Trophoblast cell (in vitro differentiated cells and primary cell): ENCODE results near the gene ZNF891.

Experiments
- DNase-seq, 2 donors: peaks; one replicate each; pipeline ENCODE4 v3.0.0-alpha.2; 2016
- H2AFZ ChIP-seq: 2 replicates; pipeline ENCODE4 v1.6.1; 2013; ENCODE audit warnings: low read length, moderate library complexity, mild to moderate bottlenecking; ENCODE audit not compliant: insufficient read depth, poor library complexity
- H2AK5ac ChIP-seq: 2 replicates; pipeline ENCODE4 v1.6.1; 2013; ENCODE audit warnings: mild to moderate bottlenecking, low read length
- H2BK120ac ChIP-seq: 2 replicates; pipeline ENCODE4 v1.6.1; 2013; ENCODE audit warnings: low read length, mild to moderate bottlenecking, moderate library complexity; ENCODE audit not compliant: insufficient read depth, poor library complexity
- H2BK12ac ChIP-seq: 2 replicates; pipeline ENCODE4 v1.6.1; 2013; ENCODE audit warnings: mild to moderate bottlenecking, low read length, moderate library complexity
- H2BK5ac ChIP-seq: 2 replicates; pipeline ENCODE4 v1.6.1; 2013; ENCODE audit warnings: low read length, low read depth, moderate library complexity, mild to moderate bottlenecking; ENCODE audit not compliant: poor library complexity
- H3K14ac ChIP-seq: 2 replicates; pipeline ENCODE4 v1.6.1; 2013; ENCODE audit warnings: mild to moderate bottlenecking, low read length
- H3K18ac ChIP-seq: 2 replicates; pipeline ENCODE4 v1.6.1; 2013; ENCODE audit warnings: mild to moderate bottlenecking, low read length
- H3K23ac ChIP-seq: 2 replicates; pipeline ENCODE4 v1.6.1; 2013; ENCODE audit warnings: low read length
- H3K27ac ChIP-seq: 2 replicates; pipeline ENCODE4 v1.5.1; 2013; ENCODE audit warnings: low read depth, mild to moderate bottlenecking, inconsistent platforms, low read length, moderate library complexity
- H3K27me3 ChIP-seq: 2 replicates; pipeline ENCODE4 v1.6.1; 2013; ENCODE audit warnings: inconsistent platforms, mild to moderate bottlenecking, low read length, moderate library complexity; ENCODE audit not compliant: insufficient read depth
- H3K36me3 ChIP-seq, 2 experiments: 1 replicate in 1 of 2; 2 replicates in 1 of 2; pipeline ENCODE4 v1.6.1; 2013; ENCODE audit warnings: low read length in 2 of 2, mild to moderate bottlenecking in 2 of 2, moderate library complexity in 1 of 2; ENCODE audit not compliant: insufficient read depth in 2 of 2, control insufficient read depth in 1 of 2
- H3K4ac ChIP-seq: 2 replicates; pipeline ENCODE4 v1.6.1; 2013; ENCODE audit warnings: low read depth, mild to moderate bottlenecking, low read length, moderate library complexity
- H3K4me1 ChIP-seq, 2 experiments: 1 replicate in 1 of 2; 2 replicates in 1 of 2; pipeline ENCODE4 v1.6.1; 2013; ENCODE audit warnings: low read length in 2 of 2, mild to moderate bottlenecking in 2 of 2, moderate library complexity in 1 of 2; ENCODE audit not compliant: insufficient read depth in 2 of 2, control insufficient read depth in 1 of 2
- H3K4me2 ChIP-seq: 2 replicates; pipeline ENCODE4 v1.6.1; 2013; ENCODE audit warnings: inconsistent platforms, mild to moderate bottlenecking, low read length, moderate library complexity
- H3K4me3 ChIP-seq: 2 replicates; pipeline ENCODE4 v1.5.1; 2013; ENCODE audit warnings: mild to moderate bottlenecking, low read depth, low read length, inconsistent platforms
- H3K79me1 ChIP-seq: one replicate; pipeline ENCODE4 v1.6.1; 2013; ENCODE audit warnings: low read length
- H3K79me2 ChIP-seq: 2 replicates; pipeline ENCODE4 v1.6.1; 2013; ENCODE audit warnings: low read length, mild to moderate bottlenecking; ENCODE audit not compliant: control insufficient read depth, insufficient read depth, poor library complexity
- H3K9ac ChIP-seq: 2 replicates; pipeline ENCODE4 v1.6.1; 2013; ENCODE audit warnings: mild to moderate bottlenecking, low read length
- H3K9me3 ChIP-seq: 2 replicates; pipeline ENCODE4 v1.6.1; 2013; ENCODE audit warnings: low read depth, mild to moderate bottlenecking, control low read depth, inconsistent platforms, low read length; ENCODE audit not compliant: insufficient read depth
- H4K12ac ChIP-seq: 2 replicates; pipeline ENCODE4 v1.6.1; 2013; ENCODE audit warnings: low read depth, mild to moderate bottlenecking, low read length, moderate library complexity
- H4K8ac ChIP-seq: 2 replicates; pipeline ENCODE4 v1.6.1; 2013; ENCODE audit warnings: low read depth, mild to moderate bottlenecking, low read length, moderate library complexity
- H4K91ac ChIP-seq: one replicate; pipeline ENCODE4 v1.6.1; 2013; ENCODE audit warnings: low read depth, mild to moderate bottlenecking, low read length, moderate library complexity
- WGBS: extraction: QIAGEN DNeasy Blood & Tissue Kit; methylation state at CpG from one replicate; pipeline ENCODE4 v1.1.7; 2013; ENCODE audit warnings: missing lambda C conversion rate; ENCODE audit not compliant: insufficient read length, insufficient coverage; ENCODE audit errors: extremely low coverage; 5-methylcytosine and 5-hydroxymethylcytosine counted together

Gene ZNF891

GRCh38 chr12:133063556-133063955 is 66.5 kb downstream of the ZNF891 start:
- Histone ChIP-seq H3K4ac (no peak overlapping the region), H3K4me3 (no peak overlapping the region), H3K36me3 (peaks cover 3 to 9% of the 10 kb centered on the region in 2 experiments), H3K23ac (no peak overlapping the region), H3K4me2 (no peak overlapping the region), H4K8ac (no peak overlapping the region), H2BK5ac (no peak overlapping the region), H2BK120ac (no peak overlapping the region), H2AK5ac (no peak overlapping the region), H4K91ac (no peak overlapping the region), H3K18ac (no peak overlapping the region), H3K79me1 (no peaks in the 10 kb centered on the region), H3K9me3 (peaks cover 26% of the 10 kb centered on the region), H3K4me1 (no peaks in the 10 kb centered on the region), H3K79me2 (no peaks in the 10 kb centered on the region), H3K9ac (no peak overlapping the region), H2AFZ (no peak overlapping the region), H3K27me3 (no peaks in the 10 kb centered on the region), H4K12ac (no peak overlapping the region), H2BK12ac (no peak overlapping the region), H3K14ac (no peak overlapping the region), H3K27ac (no peak overlapping the region)
- WGBS: no CpG with 5 or more reads among the region's 1 CpG
- no peak for DNase-seq

DNA sequence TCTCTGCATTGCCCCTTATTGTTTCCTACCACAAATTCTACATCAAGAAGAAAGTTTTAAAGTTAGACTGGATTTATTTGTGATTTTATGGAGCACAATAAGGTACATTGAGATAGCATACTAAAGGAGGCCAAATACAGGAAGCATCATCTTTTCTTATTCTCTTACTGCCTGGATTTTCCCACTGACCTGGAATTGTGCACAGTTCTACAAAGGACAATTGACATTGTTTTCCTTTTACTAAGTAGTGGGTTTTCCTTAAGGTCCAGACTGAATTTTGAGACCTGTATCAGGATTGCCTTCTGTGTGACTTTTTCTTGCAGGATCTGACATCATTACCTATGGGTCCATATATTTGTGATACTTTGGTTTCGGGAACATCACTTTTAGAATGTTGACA is 68.1 kb downstream of the ZNF891 start:
- H3K27me3 ChIP-seq: no peaks in the 10 kb centered on the region
- H4K8ac ChIP-seq: no peak overlapping the region
- H3K36me3 ChIP-seq: peaks cover 7 to 11% of the 10 kb centered on the region in 2 experiments
- no peaks in the 10 kb centered on the region for H3K79me2 ChIP-seq
- H3K4me2 ChIP-seq: no peak overlapping the region
- H2AK5ac ChIP-seq: no peak overlapping the region
- no peak for DNase-seq
- peaks cover 29% of the 10 kb centered on the region for H3K9me3 ChIP-seq
- no peak overlapping the region for H3K4ac ChIP-seq
- H4K12ac ChIP-seq: no peak overlapping the region
- H3K9ac ChIP-seq: no peak overlapping the region
- no peaks in the 10 kb centered on the region for H3K79me1 ChIP-seq
- WGBS: no CpG with 5 or more reads among the region's 1 CpG
- no peak overlapping the region for H2BK12ac ChIP-seq
- no peak overlapping the region for H3K23ac ChIP-seq
- no peak overlapping the region for H4K91ac ChIP-seq
- H3K14ac ChIP-seq: no peak overlapping the region
- H2BK120ac ChIP-seq: no peak overlapping the region
- no peak overlapping the region for H3K27ac ChIP-seq
- no peak overlapping the region for H3K4me3 ChIP-seq
- H3K4me1 ChIP-seq: no peaks in the 10 kb centered on the region
- no peak overlapping the region for H2BK5ac ChIP-seq
- H2AFZ ChIP-seq: no peak overlapping the region
- H3K18ac ChIP-seq: no peak overlapping the region

DNA sequence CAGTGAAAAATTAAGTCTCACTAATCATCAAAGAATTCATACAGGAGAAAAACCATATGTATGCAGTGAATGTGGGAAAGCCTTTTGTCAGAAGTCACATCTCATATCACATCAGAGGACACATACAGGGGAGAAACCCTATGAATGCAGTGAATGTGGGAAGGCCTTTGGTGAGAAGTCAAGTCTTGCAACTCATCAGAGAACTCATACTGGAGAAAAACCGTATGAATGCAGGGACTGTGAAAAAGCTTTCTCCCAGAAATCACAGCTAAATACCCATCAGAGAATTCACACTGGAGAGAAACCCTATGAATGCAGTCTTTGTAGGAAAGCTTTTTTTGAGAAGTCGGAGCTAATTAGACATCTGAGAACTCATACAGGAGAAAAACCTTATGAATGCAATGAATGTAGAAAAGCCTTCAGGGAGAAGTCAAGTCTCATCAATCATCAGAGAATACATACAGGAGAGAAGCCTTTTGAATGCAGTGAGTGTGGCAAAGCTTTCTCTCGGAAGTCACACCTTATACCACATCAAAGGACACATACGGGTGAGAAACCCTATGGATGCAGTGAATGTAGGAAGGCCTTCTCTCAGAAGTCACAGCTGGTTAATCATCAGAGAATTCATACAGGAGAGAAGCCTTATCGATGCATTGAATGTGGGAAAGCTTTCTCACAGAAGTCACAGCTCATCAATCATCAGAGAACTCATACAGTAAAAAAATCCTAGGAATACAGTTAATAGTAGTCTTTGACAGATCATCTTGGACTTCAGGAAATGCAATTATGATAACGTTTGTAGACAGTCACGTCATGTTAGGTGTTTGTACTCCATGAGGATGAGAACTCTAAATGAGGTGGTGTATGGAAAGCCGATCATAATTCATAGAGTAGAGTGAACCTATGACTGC is 71.6 kb downstream of the ZNF891 start:
- WGBS: no CpG with 5 or more reads among the region's 8 CpGs
- H4K12ac ChIP-seq: no peak overlapping the region
- peak in 1 of 2 donors; percentile 2 for DNase-seq
- H2BK120ac ChIP-seq: no peak overlapping the region
- no peak overlapping the region for H3K4me3 ChIP-seq
- H2AK5ac ChIP-seq: no peak overlapping the region
- H3K79me2 ChIP-seq: no peaks in the 10 kb centered on the region
- H2AFZ ChIP-seq: no peak overlapping the region
- H3K79me1 ChIP-seq: no peaks in the 10 kb centered on the region
- no peak overlapping the region for H3K27ac ChIP-seq
- no peak overlapping the region for H3K4me2 ChIP-seq
- no peaks in the 10 kb centered on the region for H3K27me3 ChIP-seq
- H3K9me3 ChIP-seq: peaks cover 19% of the 10 kb centered on the region
- no peak overlapping the region for H3K9ac ChIP-seq
- no peak overlapping the region for H2BK5ac ChIP-seq
- H4K91ac ChIP-seq: no peak overlapping the region
- no peak overlapping the region for H4K8ac ChIP-seq
- no peak overlapping the region for H3K23ac ChIP-seq
- no peaks in the 10 kb centered on the region for H3K4me1 ChIP-seq
- no peak overlapping the region for H2BK12ac ChIP-seq
- H3K14ac ChIP-seq: no peak overlapping the region
- H3K4ac ChIP-seq: no peak overlapping the region
- H3K18ac ChIP-seq: no peak overlapping the region
- peaks cover 14 to 17% of the 10 kb centered on the region in 2 experiments for H3K36me3 ChIP-seq

GRCh38 chr12:133057446-133057845 is 72.6 kb downstream of the ZNF891 start:
- Histone ChIP-seq H3K36me3 (peaks cover 14 to 18% of the 10 kb centered on the region in 2 experiments), H3K9me3 (peaks cover 20% of the 10 kb centered on the region), H3K23ac (no peak overlapping the region), H3K4me3 (no peak overlapping the region), H3K4ac (no peak overlapping the region), H4K12ac (no peak overlapping the region), H3K27me3 (no peaks in the 10 kb centered on the region), H2AK5ac (no peak overlapping the region), H2BK5ac (no peak overlapping the region), H2BK120ac (no peak overlapping the region), H3K14ac (no peak overlapping the region), H3K4me1 (no peaks in the 10 kb centered on the region), H4K8ac (no peak overlapping the region), H4K91ac (no peak overlapping the region), H3K79me1 (no peaks in the 10 kb centered on the region), H3K18ac (no peak overlapping the region), H2AFZ (no peak overlapping the region), H2BK12ac (no peak overlapping the region), H3K27ac (no peak overlapping the region), H3K4me2 (no peak overlapping the region), H3K9ac (no peak overlapping the region), H3K79me2 (no peaks in the 10 kb centered on the region)
- WGBS: no CpG with 5 or more reads among the region's 5 CpGs
- no peak for DNase-seq
